Osteoblast (primary cell): ENCODE data around the gene SORCS2. TPM values are rescaled to one million over a fixed set of nuclear protein-coding genes. Genes with fewer than 3 reads are reported as not detected.

Experiments
- DNase-seq: peaks from one replicate; pipeline ENCODE4 v3.0.0; 2011; ENCODE audit warnings: low spot score, mixed read lengths; ENCODE audit not compliant: insufficient read length; ENCODE audit errors: missing footprints
- H2AFZ ChIP-seq: 2 replicates; pipeline ENCODE4 v1.6.0; 2011; ENCODE audit warnings: mild to moderate bottlenecking, low read length
- H3K27ac ChIP-seq: 2 replicates; pipeline ENCODE4 v1.5.1; 2011; ENCODE audit warnings: mild to moderate bottlenecking, low read depth, low read length, moderate library complexity
- H3K27me3 ChIP-seq: 2 replicates; pipeline ENCODE4 v1.6.0; 2012; ENCODE audit warnings: mild to moderate bottlenecking, control low read depth, inconsistent platforms, low read length, moderate library complexity; ENCODE audit not compliant: insufficient read depth
- H3K36me3 ChIP-seq: 2 replicates; pipeline ENCODE4 v1.5.1; 2011; ENCODE audit warnings: mild to moderate bottlenecking, low read length, control low read depth, moderate library complexity; ENCODE audit not compliant: insufficient read depth
- H3K4me1 ChIP-seq: 2 replicates; pipeline ENCODE4 v1.5.1; 2011; ENCODE audit warnings: mild to moderate bottlenecking, low read length, control low read depth, moderate library complexity; ENCODE audit not compliant: insufficient read depth
- H3K4me2 ChIP-seq: 2 replicates; pipeline ENCODE4 v1.6.0; 2011; ENCODE audit warnings: mild to moderate bottlenecking, low read length; ENCODE audit not compliant: insufficient read depth
- H3K4me3 ChIP-seq: fragments of 200-600 bp; sonication (generic); 3 replicates; pipeline ENCODE4 v1.5.1; 2012; ENCODE audit warnings: mild to moderate bottlenecking, low read length, inconsistent platforms; ENCODE audit not compliant: insufficient read depth
- H3K79me2 ChIP-seq: 2 replicates; pipeline ENCODE4 v1.6.0; 2012; ENCODE audit warnings: mild to moderate bottlenecking, low read length, control low read depth, inconsistent platforms; ENCODE audit not compliant: insufficient read depth
- H3K9me3 ChIP-seq: 2 replicates; pipeline ENCODE4 v1.5.1; 2011; ENCODE audit warnings: low read depth, low read length, control low read depth
- H4K20me1 ChIP-seq: 2 replicates; pipeline ENCODE4 v1.6.0; 2012; ENCODE audit warnings: mild to moderate bottlenecking, low read length, control low read depth; ENCODE audit not compliant: insufficient read depth
- CTCF ChIP-seq: IDR thresholded peaks from 2 replicates; pipeline ENCODE4 v1.5.1; 2011; ENCODE audit warnings: mild to moderate bottlenecking, low read depth, low read length, moderate library complexity; ENCODE audit errors: extremely low read depth
- total RNA-seq: library from RNA; depleted of rRNA; stranded (reverse); fragments of >200 nt; gene quantifications from 2 replicates; pipeline ENCODE4 v1.2.3, GENCODE V29; 2012

SORCS2 gene
- total RNA-seq, 1 donor = 9.0 TPM

GRCh38 chr4:7478665-7479064, 286.3 kb downstream of the SORCS2 start:
- H3K9me3 ChIP-seq = no peaks in the 10 kb centered on the region
- no peaks in the 10 kb centered on the region for H3K79me2 ChIP-seq
- H2AFZ ChIP-seq = no peak overlapping the region
- no peak for TF ChIP-seq CTCF
- no peak overlapping the region for H3K27ac ChIP-seq
- H3K27me3 ChIP-seq = peaks cover 3% of the 10 kb centered on the region
- H3K36me3 ChIP-seq = no peaks in the 10 kb centered on the region
- no peaks in the 10 kb centered on the region for H4K20me1 ChIP-seq
- no peaks in the 10 kb centered on the region for H3K4me1 ChIP-seq
- no peak overlapping the region for H3K4me3 ChIP-seq
- DNase-seq = no peak
- no peak overlapping the region for H3K4me2 ChIP-seq

DNA sequence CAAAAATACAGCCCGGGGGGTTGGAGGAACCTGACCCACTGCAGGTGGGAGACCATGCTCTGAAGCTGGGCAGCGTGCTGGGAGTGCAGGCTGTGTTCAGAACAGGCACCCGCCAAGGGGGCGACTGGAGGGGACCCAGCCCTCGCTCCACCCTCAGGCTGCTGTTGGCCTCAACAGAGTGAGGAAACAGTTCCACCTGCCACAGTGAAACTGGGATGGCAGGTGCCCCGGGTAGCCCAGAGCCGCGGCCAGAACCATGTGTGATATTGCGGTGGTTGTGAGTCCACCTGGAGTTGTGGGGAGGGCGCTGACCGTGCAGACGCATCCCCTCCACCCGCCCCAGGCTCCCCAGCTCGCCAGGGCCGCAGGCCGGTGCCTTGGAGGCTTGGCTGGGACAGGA, 288.1 kb downstream of the SORCS2 start:
- H3K27me3 ChIP-seq = peaks cover 6% of the 10 kb centered on the region
- H3K4me3 ChIP-seq = no peak overlapping the region
- H3K79me2 ChIP-seq = no peaks in the 10 kb centered on the region
- no peaks in the 10 kb centered on the region for H4K20me1 ChIP-seq
- H3K36me3 ChIP-seq = no peaks in the 10 kb centered on the region
- no peak overlapping the region for H3K4me2 ChIP-seq
- no peak overlapping the region for H2AFZ ChIP-seq
- H3K9me3 ChIP-seq = no peaks in the 10 kb centered on the region
- TF ChIP-seq CTCF = no peak
- no peak overlapping the region for H3K27ac ChIP-seq
- DNase-seq = no peak
- no peaks in the 10 kb centered on the region for H3K4me1 ChIP-seq

DNA sequence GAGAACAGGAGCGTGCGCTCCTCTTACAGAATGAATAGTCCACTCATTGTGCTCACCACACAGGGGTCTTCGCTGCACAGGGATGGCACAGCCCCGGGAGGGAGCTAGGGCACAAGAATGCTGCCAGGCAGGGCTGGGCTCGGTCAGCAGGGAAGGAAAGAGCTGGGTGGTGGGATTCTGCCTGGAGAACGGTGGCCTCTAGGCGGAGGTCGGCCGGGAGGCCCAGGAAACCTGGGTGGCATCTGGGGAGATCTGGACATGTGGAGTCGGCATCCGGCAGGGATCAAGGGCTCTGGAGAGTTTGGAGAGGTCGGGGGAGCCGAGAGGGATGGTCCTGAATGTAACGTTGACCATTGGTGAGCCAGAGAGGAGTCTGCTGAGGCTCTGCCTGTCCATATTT, 288.9 kb downstream of the SORCS2 start:
- Histone ChIP-seq H3K4me2 (no peak overlapping the region), H3K79me2 (no peaks in the 10 kb centered on the region), H3K4me1 (no peaks in the 10 kb centered on the region), H3K27me3 (peaks cover 6% of the 10 kb centered on the region), H3K4me3 (no peak overlapping the region), H4K20me1 (no peaks in the 10 kb centered on the region), H3K36me3 (no peaks in the 10 kb centered on the region), H2AFZ (no peak overlapping the region), H3K9me3 (no peaks in the 10 kb centered on the region), H3K27ac (no peak overlapping the region)
- no peak for DNase-seq
- no peak for TF ChIP-seq CTCF

- Histone ChIP-seq H3K36me3 (no peaks in the 10 kb centered on the region), H2AFZ (no peak overlapping the region), H3K4me3 (no peak overlapping the region), H3K27me3 (peaks cover 13% of the 10 kb centered on the region), H4K20me1 (no peaks in the 10 kb centered on the region), H3K27ac (no peak overlapping the region), H3K4me1 (no peaks in the 10 kb centered on the region), H3K4me2 (no peak overlapping the region), H3K79me2 (no peaks in the 10 kb centered on the region), H3K9me3 (no peaks in the 10 kb centered on the region)
- DNase-seq = no peak
- TF ChIP-seq CTCF = no peak
Observed at GRCh38 chr4:7485096-7485495, 292.8 kb downstream of the SORCS2 start.
